H1 (cell line): ENCODE data around the gene CHD5. TPM values are rescaled to one million over a fixed set of nuclear protein-coding genes. Genes with fewer than 3 reads are reported as not detected.

Source experiments
- ATF2 ChIP-seq: IDR thresholded peaks from 2 replicates; pipeline ENCODE4 v1.6.1; 2012; ENCODE audit warnings: low read length, inconsistent platforms
- polyA plus RNA-seq, 7 experiments: library from polyadenylated mRNA; depleted of rRNA in 3 of 7; stranded (reverse) in 5 of 7; unstranded in 2 of 7; fragments of >200 nt in 5 of 7; fragments of 200-250 nt in 2 of 7; gene quantifications; 1 replicate in 5 of 7; 2 replicates in 1 of 7; 4 replicates in 1 of 7; pipeline versions ENCODE4 v1.2.1 to v1.2.3, GENCODE V29; 2011 to 2013; ENCODE audit warnings: missing spikeins in 2 of 7, mixed read lengths in 2 of 7
- total RNA-seq: library from RNA; stranded (reverse); fragmentation: NEBNext Ultra II Directional; extraction: Animal tissue kit (Norgen Biotek cat#: 25700); gene quantifications from 2 replicates; pipeline ENCODE4 v1.2.1, GENCODE V29; 2021

CHD5 gene
- total and polyA plus RNA-seq, 2 of the 8 experiments (the other 6 are each of a cell fraction or from before 2014, with no cell fraction given), result 0.42 to 1.8 TPM

GRCh38 chr1:6107409-6108356, 72.4 kb downstream of the CHD5 start (continued):
- TF ChIP-seq ATF2, result no peak
